HEK293 (cell line): ENCODE results near the gene ANXA2.

Experiments used
- ZBTB7A ChIP-seq: fragments of 450-650 bp; formaldehyde crosslinking; IDR thresholded peaks from 2 replicates; pipeline ENCODE4 v1.5.1; 2016; ENCODE audit warnings: low read depth, missing biosample characterization, missing genetic modification characterization
- ZNF214 ChIP-seq: fragments of 450-650 bp; formaldehyde crosslinking; IDR thresholded peaks from 2 replicates; pipeline ENCODE4 v1.5.1; 2017; ENCODE audit warnings: missing biosample characterization, mild to moderate bottlenecking, missing genetic modification characterization, borderline replicate concordance
- ZNF423 ChIP-seq: fragments of 450-650 bp; formaldehyde crosslinking; IDR thresholded peaks from 2 replicates; pipeline ENCODE4 v1.5.1; 2016; ENCODE audit warnings: missing biosample characterization, missing genetic modification characterization
- ZNF521 ChIP-seq: fragments of 450-650 bp; formaldehyde crosslinking; IDR thresholded peaks from 2 replicates; pipeline ENCODE4 v1.5.1; 2017; ENCODE audit warnings: missing biosample characterization, mild to moderate bottlenecking, missing genetic modification characterization
- ZNF792 ChIP-seq: fragments of 450-650 bp; formaldehyde crosslinking; IDR thresholded peaks from 2 replicates; pipeline ENCODE4 v1.5.1; 2016; ENCODE audit warnings: missing biosample characterization, missing genetic modification characterization
- TF ChIP-seq, protein P1 (sequence below): fragments of 450-650 bp; formaldehyde crosslinking; IDR thresholded peaks from 2 replicates; pipeline ENCODE4 v1.5.1; 2016; ENCODE audit warnings: missing biosample characterization, missing genetic modification characterization

DNA sequence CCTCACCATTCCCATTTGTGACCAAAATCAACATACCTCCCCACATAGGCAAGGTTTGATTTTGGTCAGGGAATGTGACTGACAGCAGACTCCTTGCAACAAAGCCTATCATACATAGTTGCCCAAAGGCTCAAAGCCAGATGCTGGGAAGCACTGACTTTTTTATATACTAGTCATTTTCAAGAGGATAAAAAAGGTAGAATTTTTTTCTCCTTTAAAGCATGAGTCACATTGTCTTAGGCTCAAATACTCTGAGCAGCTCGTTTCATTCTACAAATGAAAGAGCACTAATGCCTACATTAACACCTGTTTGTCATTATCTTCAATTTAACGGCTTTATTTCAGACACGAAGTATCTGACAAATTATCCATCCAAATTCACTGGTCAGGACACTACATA, 45.0 kb upstream of the ANXA2 start:
- TF ChIP-seq, protein P1, sequence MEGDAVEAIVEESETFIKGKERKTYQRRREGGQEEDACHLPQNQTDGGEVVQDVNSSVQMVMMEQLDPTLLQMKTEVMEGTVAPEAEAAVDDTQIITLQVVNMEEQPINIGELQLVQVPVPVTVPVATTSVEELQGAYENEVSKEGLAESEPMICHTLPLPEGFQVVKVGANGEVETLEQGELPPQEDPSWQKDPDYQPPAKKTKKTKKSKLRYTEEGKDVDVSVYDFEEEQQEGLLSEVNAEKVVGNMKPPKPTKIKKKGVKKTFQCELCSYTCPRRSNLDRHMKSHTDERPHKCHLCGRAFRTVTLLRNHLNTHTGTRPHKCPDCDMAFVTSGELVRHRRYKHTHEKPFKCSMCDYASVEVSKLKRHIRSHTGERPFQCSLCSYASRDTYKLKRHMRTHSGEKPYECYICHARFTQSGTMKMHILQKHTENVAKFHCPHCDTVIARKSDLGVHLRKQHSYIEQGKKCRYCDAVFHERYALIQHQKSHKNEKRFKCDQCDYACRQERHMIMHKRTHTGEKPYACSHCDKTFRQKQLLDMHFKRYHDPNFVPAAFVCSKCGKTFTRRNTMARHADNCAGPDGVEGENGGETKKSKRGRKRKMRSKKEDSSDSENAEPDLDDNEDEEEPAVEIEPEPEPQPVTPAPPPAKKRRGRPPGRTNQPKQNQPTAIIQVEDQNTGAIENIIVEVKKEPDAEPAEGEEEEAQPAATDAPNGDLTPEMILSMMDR (tag by site-specific recombination) = no peak
- TF ChIP-seq ZNF521 (tag by site-specific recombination) (no peak), ZNF214 (tag by site-specific recombination) (no peak), ZNF792 (tag by site-specific recombination) (no peak), ZBTB7A (tag by site-specific recombination) (no peak), ZNF423 (tag by site-specific recombination) (no peak)
